H1 (cell line): Measurements from ENCODE around the gene SESN1. TPM values are rescaled to one million over a fixed set of nuclear protein-coding genes. Genes with fewer than 3 reads are reported as not detected.

Experiments
- CTCF ChIA-PET: fragments of 300-600 bp; sonication (Branson Sonifier 250); formaldehyde crosslinking; loops from one replicate; lab custom pipeline; 2021; ENCODE audit not compliant: partially characterized antibody; lab: Charles Lee
- POLR2A ChIA-PET: fragments of 300-600 bp; sonication (Branson Sonifier 250); formaldehyde crosslinking; loops from one replicate; lab custom pipeline; 2021; ENCODE audit warnings: inconsistent platforms; ENCODE audit not compliant: partially characterized antibody; lab: Charles Lee
- DNase-seq, 2 experiments: peaks; one replicate each; pipeline versions ENCODE4 v3.0.0 to v3.0.0-alpha.2; 2010 to 2022; ENCODE audit warnings: low spot score in 2 of 2, low read depth in 1 of 2, mixed read lengths in 1 of 2
- FAIRE-seq: peaks from 2 replicates; lab custom pipeline; 2011; peaks lifted over from hg19 to GRCh38; lab: Jason Lieb, UNC
- H2AFZ ChIP-seq: 2 replicates; pipeline ENCODE4 v1.8.1; 2012; ENCODE audit warnings: low read length, inconsistent platforms
- H2AK5ac ChIP-seq: 2 replicates; pipeline ENCODE4 v1.6.1; 2013; ENCODE audit warnings: low read depth, low read length
- H2BK120ac ChIP-seq: replicated peaks from 2 replicates; pipeline ENCODE3; 2013; ENCODE audit warnings: low read depth, low read length, inconsistent platforms
- H2BK12ac ChIP-seq: 2 replicates; pipeline ENCODE4 v1.6.1; 2013; ENCODE audit warnings: low read depth, low read length
- H2BK15ac ChIP-seq: 2 replicates; pipeline ENCODE4 v1.6.1; 2013; ENCODE audit warnings: low read length
- H2BK20ac ChIP-seq: 2 replicates; pipeline ENCODE4 v1.6.1; 2013; ENCODE audit warnings: low read length
- H2BK5ac ChIP-seq: 2 replicates; pipeline ENCODE4 v1.6.1; 2013; ENCODE audit warnings: low read depth, low read length
- H3K14ac ChIP-seq: 2 replicates; pipeline ENCODE4 v1.6.1; 2013; ENCODE audit warnings: inconsistent platforms; ENCODE audit not compliant: insufficient read length
- H3K18ac ChIP-seq: 2 replicates; pipeline ENCODE4 v1.6.1; 2013; ENCODE audit warnings: low read length; ENCODE audit errors: extremely low read depth
- H3K23ac ChIP-seq: 2 replicates; pipeline ENCODE4 v1.6.1; 2013; ENCODE audit warnings: inconsistent platforms; ENCODE audit not compliant: insufficient read length
- H3K23me2 ChIP-seq: 2 replicates; pipeline ENCODE4 v1.6.1; 2013; ENCODE audit warnings: low read depth, low read length
- H3K27ac ChIP-seq: 2 replicates; pipeline ENCODE4 v1.6.1; 2011; ENCODE audit warnings: low read depth, low read length, inconsistent platforms
- H3K27me3 ChIP-seq, 4 experiments: replicated peaks in 1 of 4; 1 replicate in 1 of 4; 2 replicates in 3 of 4; pipeline versions ENCODE4 v1.6.1 to v1.8.1; 2011 to 2013; ENCODE audit warnings: low read length in 3 of 4, mild to moderate bottlenecking in 3 of 4, inconsistent platforms in 2 of 4, mixed read lengths in 2 of 4, moderate library complexity in 1 of 4; ENCODE audit not compliant: control insufficient read depth in 3 of 4, insufficient read depth in 3 of 4; ENCODE audit errors: extremely low read depth in 1 of 4
- H3K36me3 ChIP-seq, 4 experiments: 2 replicates each; pipeline versions ENCODE4 v1.6.1 to v1.8.1; 2011 to 2013; ENCODE audit warnings: mild to moderate bottlenecking in 4 of 4, low read length in 3 of 4, moderate library complexity in 2 of 4, control low read depth in 1 of 4, inconsistent platforms in 1 of 4; ENCODE audit not compliant: insufficient read depth in 4 of 4, control insufficient read depth in 2 of 4
- H3K4ac ChIP-seq: replicated peaks from 2 replicates; pipeline ENCODE3; 2013; ENCODE audit warnings: low read length, low read depth, mixed read lengths, inconsistent platforms; ENCODE audit not compliant: insufficient read length
- H3K4me1 ChIP-seq, 4 experiments: replicated peaks in 1 of 4; 1 replicate in 1 of 4; 2 replicates in 3 of 4; pipeline versions ENCODE4 v1.6.1 to v1.8.1; 2011 to 2013; ENCODE audit warnings: low read length in 3 of 4, inconsistent platforms in 2 of 4, mixed read lengths in 1 of 4; ENCODE audit not compliant: insufficient read depth in 4 of 4, control insufficient read depth in 3 of 4
- H3K4me2 ChIP-seq, 2 experiments: 2 replicates each; pipeline versions ENCODE4 v1.6.1 to v1.8.1; 2011 to 2013; ENCODE audit warnings: low read depth in 2 of 2, low read length in 2 of 2, control low read depth in 1 of 2, inconsistent platforms in 1 of 2, mild to moderate bottlenecking in 1 of 2; ENCODE audit not compliant: insufficient read depth in 1 of 2
- H3K4me3 ChIP-seq, 4 experiments: fragments of 200-600, 300-600 bp in 1 of 4; sonication (generic), shearing (Covaris generic), sonication (Bioruptor Twin) in 1 of 4; 2 replicates each; pipeline versions ENCODE4 v1.5.1 to v1.8.1; 2011 to 2016; ENCODE audit warnings: low read length in 4 of 4, low read depth in 3 of 4, control low read depth in 2 of 4, inconsistent platforms in 2 of 4, mild to moderate bottlenecking in 2 of 4, mixed read lengths in 1 of 4, moderate library complexity in 1 of 4; ENCODE audit not compliant: insufficient read depth in 2 of 4; ENCODE audit errors: extremely low read depth in 1 of 4
- H3K56ac ChIP-seq: replicated peaks from 2 replicates; pipeline ENCODE3; 2013; ENCODE audit warnings: low read depth, mild to moderate bottlenecking, mixed read lengths, low read length, inconsistent platforms; ENCODE audit not compliant: insufficient read length
- H3K79me1 ChIP-seq: 2 replicates; pipeline ENCODE4 v1.6.1; 2013; ENCODE audit warnings: low read depth, low read length, control low read depth
- H3K79me2 ChIP-seq, 2 experiments: 2 replicates each; pipeline versions ENCODE4 v1.6.1 to v1.8.1; 2012 to 2013; ENCODE audit warnings: low read length in 2 of 2, mild to moderate bottlenecking in 2 of 2, inconsistent platforms in 1 of 2; ENCODE audit not compliant: insufficient read depth in 2 of 2, control insufficient read depth in 1 of 2
- H3K9ac ChIP-seq, 4 experiments: replicated peaks in 1 of 4; 1 replicate in 1 of 4; 2 replicates in 3 of 4; pipeline versions ENCODE4 v1.6.1 to v1.8.1; 2011 to 2013; ENCODE audit warnings: low read depth in 3 of 4, low read length in 3 of 4, control low read depth in 2 of 4, mild to moderate bottlenecking in 2 of 4, moderate library complexity in 2 of 4, inconsistent platforms in 1 of 4; ENCODE audit errors: extremely low read depth in 1 of 4
- H3K9me3 ChIP-seq, 2 experiments: 2 replicates each; pipeline versions ENCODE4 v1.6.1 to v1.8.1; 2012 to 2013; ENCODE audit warnings: mild to moderate bottlenecking in 2 of 2, moderate library complexity in 2 of 2, control low read depth in 1 of 2, inconsistent platforms in 1 of 2, low read depth in 1 of 2, low read length in 1 of 2, mixed read lengths in 1 of 2; ENCODE audit not compliant: insufficient read depth in 2 of 2
- H4K20me1 ChIP-seq, 2 experiments: replicated peaks in 1 of 2; 2 replicates each; pipeline versions ENCODE3 to v1.8.1; 2011 to 2013; ENCODE audit warnings: inconsistent platforms in 2 of 2, low read length in 2 of 2, mild to moderate bottlenecking in 1 of 2; ENCODE audit not compliant: insufficient read depth in 2 of 2, control insufficient read depth in 1 of 2
- H4K5ac ChIP-seq: 2 replicates; pipeline ENCODE4 v1.6.1; 2013; ENCODE audit warnings: low read length, low read depth, mixed read lengths, inconsistent platforms; ENCODE audit not compliant: insufficient read length
- H4K8ac ChIP-seq: 2 replicates; pipeline ENCODE4 v1.8.0; 2013; ENCODE audit warnings: mild to moderate bottlenecking, moderate library complexity, low read length, inconsistent platforms; ENCODE audit not compliant: insufficient read depth; ENCODE audit errors: extremely low read depth
- H4K91ac ChIP-seq: replicated peaks from 2 replicates; pipeline ENCODE3; 2013; ENCODE audit warnings: low read length, mixed read lengths, inconsistent platforms; ENCODE audit not compliant: insufficient read length
- ATF2 ChIP-seq: IDR thresholded peaks from 2 replicates; pipeline ENCODE4 v1.6.1; 2012; ENCODE audit warnings: low read length, inconsistent platforms
- BRCA1 ChIP-seq: IDR thresholded peaks from 2 replicates; pipeline ENCODE4 v1.6.1; 2012; ENCODE audit warnings: low read depth, low read length, improper control_type of control experiment
- CTCF ChIP-seq, 3 experiments: IDR thresholded peaks; 1 replicate in 2 of 3; 2 replicates in 1 of 3; pipeline versions ENCODE4 v1.5.1 to v1.6.1; 2011; ENCODE audit warnings: low read length in 3 of 3, mild to moderate bottlenecking in 3 of 3, inconsistent platforms in 2 of 3, low read depth in 1 of 3, moderate library complexity in 1 of 3; ENCODE audit not compliant: insufficient read depth in 1 of 3; ENCODE audit errors: control extremely low read depth in 1 of 3
- MAFK ChIP-seq: IDR thresholded peaks from 2 replicates; pipeline ENCODE4 v1.6.1; 2012; ENCODE audit warnings: low read depth, mild to moderate bottlenecking, improper control_type of control experiment, low read length
- RBBP5 ChIP-seq: IDR thresholded peaks from 2 replicates; pipeline ENCODE4 v1.7.1; 2012; ENCODE audit warnings: low read depth, mild to moderate bottlenecking, inconsistent platforms, low read length, moderate library complexity, borderline replicate concordance
- SP1 ChIP-seq: IDR thresholded peaks from 2 replicates; pipeline ENCODE4 v1.6.1; 2011; ENCODE audit warnings: low read depth, low read length
- TEAD4 ChIP-seq: IDR thresholded peaks from 2 replicates; pipeline ENCODE4 v1.6.1; 2012; ENCODE audit warnings: low read depth, low read length, inconsistent platforms, mixed read lengths
- WGBS, 2 experiments: shearing (Covaris generic) in 1 of 2; methylation state at CpG; one replicate each; pipeline versions ENCODE4 v1.1.6 to v1.1.7; 2013 to 2015; ENCODE audit warnings: low lambda C conversion rate in 2 of 2, mixed read lengths in 2 of 2, inconsistent platforms in 1 of 2, low coverage in 1 of 2, missing lambda C conversion rate in 1 of 2; ENCODE audit not compliant: insufficient replicate concordance in 2 of 2, insufficient coverage in 1 of 2, insufficient read length in 1 of 2; ENCODE audit errors: extremely low coverage in 1 of 2, missing lambda C conversion rate in 1 of 2; 5-methylcytosine and 5-hydroxymethylcytosine counted together
- polyA plus RNA-seq, 7 experiments: library from polyadenylated mRNA; depleted of rRNA in 3 of 7; stranded (reverse) in 5 of 7; unstranded in 2 of 7; fragments of >200 nt in 5 of 7; fragments of 200-250 nt in 2 of 7; gene quantifications; 1 replicate in 5 of 7; 2 replicates in 1 of 7; 4 replicates in 1 of 7; pipeline versions ENCODE4 v1.2.1 to v1.2.3, GENCODE V29; 2011 to 2013; ENCODE audit warnings: missing spikeins in 2 of 7, mixed read lengths in 2 of 7
- total RNA-seq: library from RNA; stranded (reverse); fragmentation: NEBNext Ultra II Directional; extraction: Animal tissue kit (Norgen Biotek cat#: 25700); gene quantifications from 2 replicates; pipeline ENCODE4 v1.2.1, GENCODE V29; 2021

Gene SESN1
- total and polyA plus RNA-seq, 2 of the 8 experiments (the other 6 are each of a cell fraction or from before 2014, with no cell fraction given) = 12.8 to 15.6 TPM

- no peak overlapping the region for H4K5ac ChIP-seq
- no peaks in the 10 kb centered on the region for H3K27me3 ChIP-seq
- no peaks in the 10 kb centered on the region for H3K36me3 ChIP-seq
- H3K79me1 ChIP-seq = no peaks in the 10 kb centered on the region
- H3K14ac ChIP-seq = no peak overlapping the region
- no peak overlapping the region for H3K27ac ChIP-seq
- no peak overlapping the region for H3K4ac ChIP-seq
- H3K4me3 ChIP-seq = no peak overlapping the region
- H4K8ac ChIP-seq = no peak overlapping the region
- H4K20me1 ChIP-seq = no peaks in the 10 kb centered on the region
- no peak overlapping the region for H2BK15ac ChIP-seq
- no peak overlapping the region for H3K9ac ChIP-seq
- no peak overlapping the region for H2AK5ac ChIP-seq
- no peak for DNase-seq
- WGBS, 2 experiments = 74% methylated on average over 14 of the region's 14 CpGs; no CpG with 5 or more reads in 1 of the 2 experiments
- no peaks in the 10 kb centered on the region for H3K79me2 ChIP-seq
- H2BK120ac ChIP-seq = no peak overlapping the region
- CTCF ChIA-PET = interaction anchor here (0.6 to 4.4 kb wide), 30 partner anchors 8 to 477 kb away, joined by 3 to 50 read pairs (median 4); no protein-coding TSS in a partner anchor
- POLR2A ChIA-PET = interaction anchor here (1.4 kb wide), 1 partner anchor 19 kb away, joined by 3 read pairs; no protein-coding TSS in a partner anchor
- H3K9me3 ChIP-seq = no peaks in the 10 kb centered on the region
- H3K23ac ChIP-seq = no peak overlapping the region
- no peak overlapping the region for H2BK20ac ChIP-seq
- peaks cover 0 to 8% (median 6%) of the 10 kb centered on the region in 4 experiments; a peak in 6 of 7 replicates for H3K4me1 ChIP-seq
- H3K23me2 ChIP-seq = no peaks in the 10 kb centered on the region
- H3K56ac ChIP-seq = no peak overlapping the region
- peak overlapping the region; percentile 12 for H4K91ac ChIP-seq
- no peak overlapping the region for H3K18ac ChIP-seq
- peak; percentile 42 for FAIRE-seq
- H2BK12ac ChIP-seq = no peak overlapping the region
- H2BK5ac ChIP-seq = no peak overlapping the region
- H3K4me2 ChIP-seq = no peak overlapping the region
- peak overlapping the region; percentile 99 for H2AFZ ChIP-seq
- TF ChIP-seq CTCF (IDR thresholded peaks at IDR 0.05; ENCODE audit: control extremely low read depth in 1 of 3, insufficient read depth in 1 of 3, low read depth in 1 of 3, low read length in 3 of 3) (peak; percentile 59 to 64 (median 62)), ATF2 (no peak), MAFK (no peak), TEAD4 (no peak), BRCA1 (no peak), RBBP5 (no peak), SP1 (no peak)
Observed at GRCh38 chr6:108968325-108969316, 126.0 kb downstream of the SESN1 start.
